HG03196 (cell line): Measurements from ENCODE around the gene GAK.
"Not testable (repeated sequence)": the region's sequence is repeated elsewhere in the genome, so short reads cannot be mapped to it uniquely, and the experiment has no call there.

Experiments used
- ATAC-seq: cut with Tn5 transposase; IDR thresholded peaks from one replicate; pipeline ENCODE4 v1.9.1; 2021; ENCODE audit not compliant: unreplicated experiment

The GAK gene

DNA sequence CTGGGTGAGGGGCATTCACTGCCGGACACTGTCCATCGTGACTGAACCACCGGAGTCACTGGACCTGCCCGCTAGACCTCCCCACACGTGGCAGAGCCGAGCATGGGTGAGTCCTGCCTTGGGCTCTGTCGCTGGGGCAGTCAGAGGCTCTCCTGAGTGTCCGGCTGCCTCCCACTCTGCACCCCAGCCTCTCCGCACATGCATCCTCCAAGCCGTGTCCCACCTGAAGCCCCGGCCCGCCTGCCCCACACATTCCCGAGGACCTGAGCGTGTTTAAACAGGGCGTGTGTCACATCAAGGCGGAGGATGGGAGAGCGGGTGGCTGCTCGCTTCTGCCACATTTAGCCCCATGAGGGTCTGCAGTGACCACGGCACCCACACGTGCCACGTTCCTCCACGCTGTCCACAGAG, 110.9 kb downstream of the GAK start:
- no peak for ATAC-seq

DNA sequence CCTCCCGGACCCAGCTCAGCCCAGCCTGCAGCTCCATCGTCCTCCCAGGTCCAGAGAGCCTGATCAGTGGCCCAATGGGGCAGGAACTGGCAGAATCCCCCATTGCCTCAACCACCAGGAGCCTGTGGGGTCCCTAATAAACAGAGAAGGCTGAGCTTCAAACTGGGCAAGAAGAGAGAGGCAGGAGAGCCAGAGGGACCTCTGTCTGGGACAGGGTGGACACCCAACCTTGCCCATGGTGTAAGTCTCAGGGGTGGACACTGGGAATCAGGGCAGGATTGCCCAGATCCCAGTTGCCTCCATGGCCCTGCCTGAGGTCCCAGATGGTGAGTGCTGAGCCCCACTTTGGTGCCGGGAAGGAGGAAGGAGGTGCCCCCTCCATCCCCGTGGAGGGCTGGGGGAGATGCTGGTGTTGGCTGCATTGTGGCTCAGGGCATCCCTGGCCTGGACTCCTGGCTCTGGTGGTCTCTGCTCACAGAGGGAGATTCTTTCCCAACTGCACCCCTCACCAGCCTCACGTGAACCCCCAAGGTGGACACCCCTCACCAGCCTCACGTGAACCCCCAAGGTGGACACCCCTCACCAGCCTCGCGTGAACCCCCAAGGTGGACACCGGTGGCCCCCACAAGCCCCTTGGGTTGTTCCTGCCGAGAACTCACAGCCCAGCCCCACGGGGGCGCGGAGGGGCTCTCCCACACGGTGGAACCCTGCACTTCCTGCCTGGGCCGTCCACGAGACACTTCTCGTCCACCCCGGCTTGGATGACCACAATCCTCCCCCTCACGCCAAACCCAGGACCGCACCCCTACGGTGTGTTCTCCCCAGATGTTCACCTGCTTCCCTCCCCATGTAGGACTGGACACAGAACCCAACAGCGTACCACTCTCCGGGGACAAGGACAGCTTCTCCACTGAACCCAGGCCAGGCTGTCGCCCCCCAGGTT, 111.6 kb downstream of the GAK start:
- no peak for ATAC-seq

DNA sequence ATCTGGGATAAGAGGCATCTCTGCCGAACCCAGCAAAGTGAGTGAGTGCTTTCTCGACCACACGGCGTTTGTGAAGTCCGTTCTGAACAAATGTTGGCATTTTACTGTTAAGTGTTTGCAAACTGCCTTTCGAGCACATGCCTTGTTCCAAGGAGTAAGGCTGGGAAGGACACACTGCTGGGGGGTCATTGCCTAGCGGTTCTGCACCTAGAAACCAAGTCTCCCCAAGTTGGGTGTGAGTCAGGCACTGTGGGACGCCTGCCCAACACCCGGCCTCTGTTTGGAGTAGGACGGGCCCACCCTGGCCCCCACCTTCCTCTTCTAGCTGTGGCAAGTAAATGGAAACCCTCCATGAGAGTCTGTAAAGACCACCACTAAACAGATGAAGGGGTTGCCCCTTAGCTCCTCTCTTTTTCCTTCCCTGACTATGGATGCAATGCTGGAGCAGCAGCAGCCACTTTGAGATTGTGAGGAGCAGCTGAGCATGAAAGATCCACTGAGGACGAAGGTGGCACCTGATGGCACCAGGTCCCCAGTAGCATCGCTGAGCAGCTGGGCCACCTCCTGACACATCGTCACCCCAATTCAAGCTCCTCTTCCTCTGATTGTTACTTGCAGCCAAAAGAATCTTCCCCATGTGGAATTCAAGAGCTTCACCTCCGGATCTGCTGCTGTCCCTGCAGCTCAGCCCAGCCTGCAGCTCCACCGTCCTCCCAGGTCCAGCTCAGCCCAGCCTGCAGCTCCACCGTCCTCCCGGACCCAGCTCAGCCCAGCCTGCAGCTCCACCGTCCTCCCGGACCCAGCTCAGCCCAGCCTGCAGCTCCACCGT, 112.5 kb downstream of the GAK start:
- ATAC-seq, result no peak

DNA sequence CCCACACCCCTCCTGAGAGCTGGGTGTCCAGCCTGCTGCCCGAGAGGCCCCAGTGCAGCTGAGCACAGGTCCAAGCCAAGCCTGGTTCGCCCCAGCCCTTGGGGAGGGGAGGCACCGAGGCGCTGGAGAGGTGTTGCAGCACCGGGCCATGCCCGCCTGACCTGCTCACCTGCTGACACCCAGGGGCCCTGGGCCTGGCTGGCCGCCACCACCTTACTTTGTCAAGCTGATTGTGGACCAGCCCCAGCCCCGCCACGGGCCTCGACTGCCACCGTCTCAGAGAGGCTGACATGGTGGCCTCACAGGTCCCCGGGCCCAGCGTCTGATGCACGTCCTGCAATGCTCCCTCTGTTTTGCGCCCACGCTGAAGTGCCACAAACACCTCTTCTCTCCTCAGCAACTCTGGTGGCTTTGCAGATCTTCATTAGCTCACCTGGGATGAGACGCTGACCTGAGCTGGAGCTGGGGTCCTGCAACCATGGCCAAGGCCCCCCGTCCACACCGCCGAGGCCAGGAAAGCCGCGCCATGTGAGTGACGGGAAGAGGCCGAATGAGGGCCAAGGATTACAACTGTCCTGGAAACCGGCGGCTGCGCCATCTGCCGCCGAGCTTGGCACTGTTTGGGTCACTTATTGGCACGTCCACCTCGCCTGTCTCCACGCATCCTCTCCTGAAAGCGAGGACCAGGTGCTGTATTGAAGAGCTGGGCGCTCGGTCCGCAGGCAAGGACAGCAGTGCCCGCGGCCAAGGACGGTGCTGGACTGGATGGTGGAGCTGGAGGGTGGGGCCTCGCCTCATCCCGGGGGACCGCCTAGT, 113.8 kb downstream of the GAK start:
- no peak for ATAC-seq

DNA sequence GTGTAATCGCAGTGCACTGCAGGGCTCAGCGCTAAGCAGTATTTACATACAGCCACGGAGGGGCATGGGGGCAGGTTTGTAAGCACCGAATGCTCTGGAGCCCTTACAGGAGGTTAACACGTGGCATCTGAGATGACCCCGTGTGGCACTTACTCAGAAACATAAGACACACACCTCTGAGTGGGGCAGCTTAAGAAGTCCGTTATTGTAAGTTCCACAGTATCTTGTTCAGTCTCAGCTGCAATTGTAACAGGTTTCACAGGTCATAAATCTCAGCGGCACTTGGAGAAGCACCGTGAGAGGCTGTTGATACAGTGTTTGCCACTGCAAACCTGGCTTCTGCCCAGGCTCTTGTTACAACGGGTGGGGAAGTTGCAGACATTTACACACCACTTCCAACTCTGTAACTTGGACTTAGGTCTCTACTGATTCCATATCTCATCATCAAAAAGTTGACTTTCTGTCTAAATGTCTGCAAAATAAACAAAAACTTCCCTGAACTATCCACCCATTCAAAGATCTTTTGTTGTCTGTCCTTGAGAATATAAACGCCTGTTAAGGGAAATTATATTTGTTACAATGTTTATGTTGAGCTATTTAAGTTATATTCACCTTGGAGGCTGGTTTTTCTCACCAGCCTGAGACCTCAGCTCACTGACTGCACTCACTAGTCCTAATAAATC, 116.5 kb downstream of the GAK start:
- ATAC-seq, result no peak

DNA sequence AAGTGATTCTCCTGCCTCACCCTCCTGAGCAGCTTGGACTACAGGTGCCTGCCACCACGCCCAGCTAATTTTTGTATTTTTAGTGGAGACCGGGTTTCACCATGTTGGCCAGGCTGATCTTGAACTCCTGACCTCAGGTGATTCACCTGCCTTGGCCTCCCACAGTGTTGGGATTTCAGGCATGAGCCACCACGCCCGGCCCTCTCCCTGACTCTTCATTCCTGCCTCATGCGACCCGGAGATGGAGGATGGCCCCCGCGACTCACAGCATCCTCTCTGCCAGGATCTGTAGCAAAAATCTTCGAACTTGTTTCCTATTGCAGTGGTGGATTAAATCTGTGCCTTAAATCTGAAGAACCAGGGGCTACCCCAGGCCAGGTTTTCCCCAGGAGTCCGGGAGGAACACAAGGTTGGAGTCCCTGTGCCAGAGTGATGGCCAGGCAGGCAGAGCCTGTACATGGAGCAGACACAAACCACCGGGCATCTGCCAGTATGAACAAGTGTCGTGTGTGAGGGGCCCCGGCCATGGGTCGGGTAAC, 117.7 kb downstream of the GAK start:
- no peak for ATAC-seq

DNA sequence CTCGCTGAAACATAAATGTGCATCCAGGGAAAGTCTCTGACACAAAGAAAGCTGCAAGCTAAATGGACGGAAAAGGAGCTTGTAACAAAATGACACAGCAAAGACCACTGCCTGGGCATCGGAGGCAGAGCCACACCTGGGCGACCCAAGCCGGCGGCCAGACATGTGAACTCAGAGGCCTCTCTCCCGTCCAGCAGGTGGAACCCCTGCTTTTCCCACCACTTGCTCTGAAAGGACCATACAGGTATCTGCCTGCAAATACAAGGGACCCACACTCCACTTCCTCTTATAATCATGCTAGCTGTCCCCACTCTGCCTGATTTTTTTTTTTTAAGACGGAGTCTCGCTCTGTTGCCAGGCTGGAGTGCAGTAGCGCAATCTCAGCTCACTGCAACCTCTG, 118.2 kb downstream of the GAK start:
- ATAC-seq, result no peak

DNA sequence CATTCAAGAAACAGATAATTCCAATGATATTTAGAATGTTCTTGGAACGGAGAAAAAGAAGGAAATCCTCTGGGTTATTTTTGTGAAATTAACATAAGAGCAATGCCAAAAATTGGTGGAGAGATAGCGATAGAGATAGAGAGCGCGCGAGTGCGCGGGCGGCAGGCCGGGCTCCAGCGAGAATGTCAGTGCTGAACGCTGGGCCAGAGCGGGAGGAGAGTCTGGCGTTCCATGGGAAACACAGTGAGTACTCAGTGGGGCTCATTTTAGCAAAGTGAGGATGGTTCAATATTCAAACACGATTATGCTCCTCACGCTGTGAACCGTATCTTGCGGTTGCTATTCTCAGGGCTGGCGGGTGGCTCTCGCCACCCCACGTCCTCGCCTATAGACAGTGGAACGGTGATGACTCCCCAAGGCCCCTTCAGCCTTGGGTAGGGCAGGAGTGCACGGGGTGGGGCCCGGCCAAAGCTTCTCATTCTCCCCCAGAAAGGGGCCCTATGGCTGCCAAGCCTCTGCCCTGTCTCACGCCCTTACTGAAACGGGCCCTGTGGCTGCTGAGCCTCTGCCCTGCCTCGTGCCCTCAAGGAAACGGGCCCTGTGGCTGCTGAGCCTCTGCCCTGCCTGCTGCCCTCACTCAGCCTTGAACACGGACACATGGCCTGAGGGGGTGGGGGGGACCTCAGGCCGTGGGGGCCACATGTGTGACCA, 123.1 kb downstream of the GAK start:
- no peak for ATAC-seq

DNA sequence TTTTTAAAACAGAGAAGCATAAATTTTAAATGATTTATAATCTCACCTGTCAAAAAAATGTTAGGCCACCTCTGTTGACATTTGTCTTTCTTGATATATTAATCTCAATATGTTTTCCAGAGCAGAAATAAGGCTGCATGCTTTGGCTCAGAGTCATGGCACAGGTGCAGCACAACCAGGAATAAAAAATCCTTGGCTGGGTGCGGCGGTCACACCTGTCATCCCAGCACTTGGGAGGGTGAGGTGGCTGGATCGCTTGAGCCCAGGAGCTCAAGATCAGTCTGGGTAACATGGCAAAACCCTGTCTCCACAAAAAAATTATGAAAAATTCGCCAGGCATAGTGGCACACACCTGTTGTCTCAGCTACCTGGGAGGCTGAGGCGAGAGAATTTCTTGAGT, 124.3 kb downstream of the GAK start:
- ATAC-seq, result no peak

DNA sequence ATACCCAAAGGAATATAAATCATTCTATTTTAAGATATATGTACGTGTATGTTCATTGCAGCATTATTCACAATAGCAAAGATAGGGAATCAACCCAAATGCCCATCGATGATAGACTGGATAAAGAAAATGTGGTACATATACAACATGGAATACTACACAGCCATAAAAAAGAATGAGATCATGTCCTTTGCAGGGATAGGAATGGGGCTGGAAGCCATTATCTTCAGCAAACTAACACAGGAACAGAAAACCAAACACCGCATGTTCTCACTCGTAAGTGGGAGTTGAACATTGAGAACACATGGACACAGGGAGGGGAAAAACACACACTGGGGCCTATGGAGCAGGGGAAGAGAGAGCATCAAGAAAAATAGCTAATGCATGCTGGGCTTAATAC, 125.1 kb downstream of the GAK start:
- not testable (repeated sequence) for ATAC-seq

DNA sequence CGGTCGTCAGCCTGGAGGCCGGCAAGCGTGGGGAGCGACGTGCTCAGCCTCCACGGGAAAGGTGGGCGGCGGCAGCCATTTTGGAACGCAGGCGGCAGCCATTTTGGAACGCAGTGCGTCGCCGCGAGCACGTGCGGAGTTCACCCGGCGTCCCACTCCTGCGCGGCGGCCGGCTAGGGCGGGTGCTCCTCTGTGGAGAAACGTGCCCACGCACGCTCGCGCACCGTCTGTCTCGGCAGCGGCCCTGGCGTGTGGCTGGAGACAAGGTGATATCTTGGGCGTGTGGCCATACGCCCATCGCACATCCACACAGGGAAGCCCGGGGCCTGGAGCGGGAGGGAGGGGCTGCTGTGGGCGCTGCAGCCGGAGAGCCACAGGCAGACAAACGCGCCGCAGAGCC, 127.3 kb downstream of the GAK start:
- ATAC-seq, result no peak

DNA sequence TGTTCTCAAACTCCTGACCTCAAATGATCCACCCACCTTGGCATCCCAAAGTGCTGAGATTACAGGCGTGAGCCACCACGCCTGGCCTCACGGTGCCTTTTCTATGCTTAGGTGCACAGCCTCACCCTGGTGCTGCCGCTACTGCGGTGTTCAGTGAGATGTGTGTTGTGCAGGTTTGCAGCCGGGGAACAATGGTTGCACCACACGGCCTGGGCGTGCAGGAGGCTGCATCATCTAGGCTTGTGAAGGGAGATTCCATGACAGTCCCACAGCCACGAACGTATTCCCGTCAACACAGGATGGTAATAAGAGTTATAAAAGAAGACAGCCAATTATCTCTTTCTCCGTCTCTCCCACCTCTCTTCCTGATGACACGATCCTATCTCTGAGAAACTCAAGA, 128.2 kb downstream of the GAK start:
- ATAC-seq, result no peak

DNA sequence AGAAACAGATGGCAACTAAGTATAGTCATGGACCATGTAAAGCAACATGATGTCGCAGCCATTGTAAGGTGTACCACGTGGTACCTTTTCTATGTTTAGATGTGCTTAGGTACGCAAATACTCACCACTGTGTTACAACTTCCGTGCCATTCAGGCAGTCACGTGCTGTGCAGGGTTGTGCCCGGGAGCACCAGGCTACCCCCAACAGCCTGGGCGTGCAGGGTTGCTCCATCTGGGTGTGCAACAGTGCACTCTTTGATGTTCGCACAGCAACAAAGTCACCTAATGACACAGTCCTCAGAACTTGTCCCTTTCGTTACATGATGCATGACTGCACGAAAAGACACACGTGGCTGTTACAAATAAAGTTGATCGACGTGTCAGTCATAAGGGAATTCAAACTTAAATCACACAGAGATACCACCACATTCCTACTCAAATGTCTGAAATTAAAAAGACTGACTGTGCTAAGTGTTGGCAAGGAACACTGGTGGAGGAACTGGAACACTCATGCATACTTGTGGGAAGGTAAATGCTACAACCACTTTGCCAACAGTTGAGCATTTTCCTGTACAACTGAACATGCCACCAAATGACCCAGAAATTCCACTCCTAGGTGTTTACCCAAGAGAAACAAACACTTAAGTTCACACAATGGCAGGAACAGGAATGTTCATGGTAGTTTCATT, 130.5 kb downstream of the GAK start:
- ATAC-seq, result no peak
